ENCODE measurements around the gene ZNHIT2.

ZNHIT2 gene

GRCh38 chr11:65071907-65072630, 45.4 kb downstream of the ZNHIT2 start:
- no peak for DNase-seq (ENCODE audit: low read depth)

- DNase-seq (ENCODE audit: low read depth): no peak
Measured at GRCh38 chr11:65069217-65069616, 48.3 kb downstream of the ZNHIT2 start.

GRCh38 chr11:65067446-65067845, 50.1 kb downstream of the ZNHIT2 start:
- no peak for DNase-seq (ENCODE audit: low read depth)

DNA sequence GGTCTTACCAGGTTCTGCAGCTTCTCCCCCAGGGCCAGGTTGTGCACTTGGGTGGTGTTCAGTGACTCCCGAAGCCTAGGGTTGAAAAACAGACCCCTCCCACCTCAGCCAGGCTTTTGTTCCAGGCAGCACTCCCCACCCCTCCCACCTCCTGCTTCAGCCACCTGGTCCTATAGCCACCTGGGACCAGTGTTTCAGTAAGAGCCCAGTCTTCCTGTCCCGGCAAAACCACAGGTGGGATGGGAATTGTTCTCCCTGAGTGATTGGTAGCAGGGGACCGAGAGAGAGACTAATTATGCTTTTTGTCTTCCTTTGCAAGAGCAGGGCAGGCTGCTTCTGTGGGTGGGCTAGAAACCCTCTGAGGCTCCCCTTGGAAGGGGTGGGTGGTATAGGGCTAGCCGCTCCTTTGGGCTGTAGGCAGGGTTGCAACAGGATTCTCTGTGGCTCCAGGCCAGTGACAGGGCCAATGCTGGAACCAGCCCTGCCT, 50.7 kb downstream of the ZNHIT2 start:
- DNase-seq (ENCODE audit: low read depth): no peak

All from CMK (cell line).